Bone marrow (tissue), 2 donors: ENCODE results near the gene USP24.

Experiments used
- DNase-seq, 2 donors: peaks; one replicate each; lab custom pipeline; 2025; lab: John Stamatoyannopoulos, UW

Gene USP24

GRCh38 chr1:55215194-55216021 lies at the start of gene USP24:
Gene USP24, minus strand, starts transcription at chr1:55215364. Its CDS starts 251 bp downstream, at chr1:55215113.
- peak; percentile 37 to 61 for DNase-seq

GRCh38 chr1:55262822-55263221 lies 47.7 kb upstream of the USP24 start:
- DNase-seq, result no peak

GRCh38 chr1:55259911-55260609 lies 44.9 kb upstream of the USP24 start:
- DNase-seq, result no peak

GRCh38 chr1:55257958-55258357 lies 42.8 kb upstream of the USP24 start:
- DNase-seq, result no peak

- DNase-seq, result no peak
Measured at GRCh38 chr1:55255901-55256300, 40.7 kb upstream of the USP24 start.

- no peak for DNase-seq
Measured at GRCh38 chr1:55252942-55253589, 37.9 kb upstream of the USP24 start.

- no peak for DNase-seq
Measured at GRCh38 chr1:55250399-55251075, 35.4 kb upstream of the USP24 start.

GRCh38 chr1:55249646-55250398 lies 34.7 kb upstream of the USP24 start:
- no peak for DNase-seq

GRCh38 chr1:55246896-55247295 lies 31.7 kb upstream of the USP24 start:
- DNase-seq, result no peak

- no peak for DNase-seq
Measured at GRCh38 chr1:55246331-55246730, 31.2 kb upstream of the USP24 start.

- DNase-seq, result no peak
Measured at GRCh38 chr1:55245781-55246180, 30.6 kb upstream of the USP24 start.

- DNase-seq, result peak in 1 of 2 donors; percentile 80
Measured at GRCh38 chr1:55244476-55245099, 29.4 kb upstream of the USP24 start.

- DNase-seq, result no peak
Measured at GRCh38 chr1:55243655-55244054, 28.5 kb upstream of the USP24 start.

- DNase-seq, result no peak
Measured at GRCh38 chr1:55239548-55239947, 24.4 kb upstream of the USP24 start.

- no peak for DNase-seq
Measured at GRCh38 chr1:55235722-55236121, 20.6 kb upstream of the USP24 start.

GRCh38 chr1:55234016-55234415 lies 18.9 kb upstream of the USP24 start:
- DNase-seq, result no peak

GRCh38 chr1:55233145-55233777 lies 18.1 kb upstream of the USP24 start:
- DNase-seq, result no peak

GRCh38 chr1:55232448-55233144 lies 17.4 kb upstream of the USP24 start:
- DNase-seq, result no peak

- DNase-seq, result no peak
Measured at GRCh38 chr1:55231745-55232144, 16.6 kb upstream of the USP24 start.

- DNase-seq, result no peak
Measured at GRCh38 chr1:55230659-55231058, 15.5 kb upstream of the USP24 start.
